Endodermal cell (in vitro differentiated cells): ENCODE data around the gene TBXA2R. TPM values are rescaled to one million over a fixed set of nuclear protein-coding genes. Genes with fewer than 3 reads are reported as not detected.
A peak's percentile ranks its signal among the peaks of the same experiment; 100 is the strongest.

ENCODE experiments used
- DNase-seq: peaks from one replicate; pipeline ENCODE4 v3.0.0-alpha.2; 2017
- H3K27ac ChIP-seq: 2 replicates; pipeline ENCODE4 v1.5.1; 2013; ENCODE audit warnings: mild to moderate bottlenecking, low read depth, low read length, moderate library complexity
- H3K27me3 ChIP-seq: 2 replicates; pipeline ENCODE4 v1.6.1; 2013; ENCODE audit warnings: mild to moderate bottlenecking, low read length, moderate library complexity; ENCODE audit not compliant: insufficient read depth, control insufficient read depth, poor library complexity, severe bottlenecking
- H3K36me3 ChIP-seq: 2 replicates; pipeline ENCODE4 v1.7.0; 2013; ENCODE audit warnings: mild to moderate bottlenecking, low read length, moderate library complexity; ENCODE audit not compliant: control insufficient read depth, insufficient read depth
- H3K4me1 ChIP-seq: one replicate; pipeline ENCODE4 v1.7.0; 2013; ENCODE audit warnings: low read length; ENCODE audit not compliant: control insufficient read depth, insufficient read depth
- H3K4me3 ChIP-seq: 2 replicates; pipeline ENCODE4 v1.5.1; 2013; ENCODE audit warnings: mild to moderate bottlenecking, low read length, moderate library complexity
- H3K9ac ChIP-seq: 2 replicates; pipeline ENCODE4 v1.6.1; 2013; ENCODE audit warnings: mild to moderate bottlenecking, low read length, moderate library complexity; ENCODE audit not compliant: poor library complexity, severe bottlenecking; ENCODE audit errors: extremely low read depth
- H3K9me3 ChIP-seq: 2 replicates; pipeline ENCODE4 v1.6.1; 2013; ENCODE audit warnings: mild to moderate bottlenecking, low read length, moderate library complexity; ENCODE audit not compliant: control insufficient read depth
- H3K27ac Mint-ChIP-seq: 2 replicates; pipeline ENCODE4 v1.8.0; 2020; ENCODE audit warnings: mixed read lengths
- H3K27me3 Mint-ChIP-seq: 2 replicates; pipeline ENCODE4 v1.8.0; 2021; ENCODE audit warnings: mild to moderate bottlenecking, mixed read lengths; ENCODE audit not compliant: insufficient read depth
- H3K36me3 Mint-ChIP-seq: 2 replicates; pipeline ENCODE4 v1.8.0; 2020; ENCODE audit warnings: low read depth, mixed read lengths
- H3K4me1 Mint-ChIP-seq: 2 replicates; pipeline ENCODE4 v1.8.0; 2020; ENCODE audit warnings: mixed read lengths
- H3K4me3 Mint-ChIP-seq: 2 replicates; pipeline ENCODE4 v1.8.0; 2020; ENCODE audit warnings: mild to moderate bottlenecking, moderate library complexity, mixed read lengths
- H3K9me3 Mint-ChIP-seq: 2 replicates; pipeline ENCODE4 v1.8.0; 2020; ENCODE audit warnings: mild to moderate bottlenecking, mixed read lengths
- CTCF ChIP-seq: fragments of 200-600 bp; sonication (generic); conservative IDR thresholded peaks from 2 replicates; pipeline ENCODE4 v1.5.0; 2021; ENCODE audit warnings: antibody characterized with exemption, mild to moderate bottlenecking
- WGBS, 2 experiments: methylation state at CpG; one replicate each; pipeline versions ENCODE4 v1.1.5 to v1.1.7; 2013; ENCODE audit warnings: missing lambda C conversion rate in 2 of 2, mixed read lengths in 1 of 2; ENCODE audit not compliant: insufficient coverage in 1 of 2, insufficient read length in 1 of 2; 5-methylcytosine and 5-hydroxymethylcytosine counted together
- total RNA-seq, 2 donors: library from RNA; stranded (reverse); fragmentation: NEBNext Ultra II Directional in 1 of 2; extraction: Animal tissue kit (Norgen Biotek cat#: 25700) in 1 of 2; gene quantifications; 2 replicates in 1 of 2; 3 replicates in 1 of 2; pipeline ENCODE4 v1.2.1, GENCODE V29; 2021

TBXA2R gene
- total RNA-seq, 2 donors from 2014 or later, result 0.29 to 0.42 TPM

GRCh38 chr19:3556978-3557460, 49.7 kb downstream of the TBXA2R start:
- Histone ChIP-seq H3K9ac (peak overlapping the region; percentile 38), H3K27me3 (no peaks in the 10 kb centered on the region), H3K27ac (no peak overlapping the region), H3K9me3 (no peaks in the 10 kb centered on the region), H3K4me3 (peak overlapping the region; percentile 85), H3K36me3 (no peaks in the 10 kb centered on the region), H3K4me1 (no peaks in the 10 kb centered on the region)
- Mint-ChIP-seq H3K27ac (peak overlapping the region; percentile 88), H3K36me3 (peaks cover 2% of the 10 kb centered on the region), H3K27me3 (peaks cover 18% of the 10 kb centered on the region), H3K9me3 (no peaks in the 10 kb centered on the region), H3K4me1 (peaks cover 4% of the 10 kb centered on the region), H3K4me3 (peak overlapping the region; percentile 73)
- TF ChIP-seq CTCF, result no peak
- DNase-seq, result peak; percentile 74
- 1 to 2% methylated on average over 16 to 60 of the region's 60 CpGs for WGBS, 2 experiments

DNA sequence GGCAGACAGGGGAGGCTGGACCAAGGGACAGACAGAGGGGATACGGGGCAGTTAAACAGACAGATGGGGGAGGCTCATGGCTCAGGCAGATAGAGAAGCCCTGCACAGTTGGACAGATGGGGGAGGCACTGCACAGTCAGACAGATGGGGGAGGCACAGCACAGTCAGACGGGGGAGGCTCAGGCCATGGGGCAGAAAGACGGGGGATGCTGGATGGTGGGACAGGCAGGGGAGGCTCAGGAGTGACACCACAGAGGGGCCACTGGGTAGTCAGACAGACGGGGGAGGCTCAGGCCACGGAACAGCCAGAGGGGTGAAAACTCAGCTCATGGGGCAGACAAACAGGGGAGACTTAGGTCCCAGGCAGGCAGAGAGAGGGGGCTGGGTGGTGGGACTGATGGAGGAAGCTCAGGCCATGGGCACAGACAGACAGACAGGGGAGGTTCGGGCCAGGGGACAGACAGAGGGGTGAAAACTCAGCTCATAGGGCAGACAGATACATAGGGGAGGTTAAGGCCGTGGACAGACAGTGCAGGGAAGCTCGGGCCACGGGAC, 50.2 kb downstream of the TBXA2R start:
- Mint-ChIP-seq H3K27me3 (peaks cover 15% of the 10 kb centered on the region), H3K36me3 (peaks cover 2% of the 10 kb centered on the region), H3K9me3 (no peaks in the 10 kb centered on the region), H3K27ac (peak overlapping the region; percentile 88), H3K4me1 (peaks cover 4% of the 10 kb centered on the region), H3K4me3 (peak overlapping the region; percentile 73)
- TF ChIP-seq CTCF, result no peak
- Histone ChIP-seq H3K9me3 (no peaks in the 10 kb centered on the region), H3K27ac (no peak overlapping the region), H3K27me3 (no peaks in the 10 kb centered on the region), H3K36me3 (no peaks in the 10 kb centered on the region), H3K4me3 (peak overlapping the region; percentile 85), H3K9ac (peak overlapping the region; percentile 38), H3K4me1 (no peaks in the 10 kb centered on the region)
- WGBS, 2 experiments, result 50 to 52% methylated on average over 4 to 9 of the region's 9 CpGs
- DNase-seq, result peak; percentile 47

- Mint-ChIP-seq H3K27ac (no peak overlapping the region), H3K4me1 (peaks cover 4% of the 10 kb centered on the region), H3K27me3 (peaks cover 15% of the 10 kb centered on the region), H3K4me3 (peak overlapping the region; percentile 73), H3K36me3 (peaks cover 3% of the 10 kb centered on the region), H3K9me3 (no peaks in the 10 kb centered on the region)
- Histone ChIP-seq H3K27me3 (no peaks in the 10 kb centered on the region), H3K4me1 (no peaks in the 10 kb centered on the region), H3K9ac (no peak overlapping the region), H3K27ac (no peak overlapping the region), H3K36me3 (no peaks in the 10 kb centered on the region), H3K4me3 (peak overlapping the region; percentile 85), H3K9me3 (no peaks in the 10 kb centered on the region)
- no peak for DNase-seq
- TF ChIP-seq CTCF, result no peak
- 89 to 93% methylated on average over 6 to 15 of the region's 15 CpGs for WGBS, 2 experiments
These were observed 50.8 kb downstream of the TBXA2R start for GRCh38 chr19:3555653-3556422.
